K562 (cell line): Measurements from ENCODE around the gene NUP62. TPM values are rescaled to one million over a fixed set of nuclear protein-coding genes. Genes with fewer than 3 reads are reported as not detected.
A peak's percentile ranks its signal among the peaks of the same experiment; 100 is the strongest.

Experiments
- CBX1 ChIP-seq: sonication (generic); IDR thresholded peaks from 2 replicates; pipeline ENCODE4 v1.6.1; 2016; ENCODE audit warnings: antibody characterized with exemption, low read depth, mild to moderate bottlenecking
- HDAC8 ChIP-seq: fragments of 450-650 bp; IDR thresholded peaks from 2 replicates; pipeline ENCODE4 v1.6.1; 2016; ENCODE audit warnings: mild to moderate bottlenecking, missing genetic modification characterization, moderate library complexity, missing compliant biosample characterization
- PTRF ChIP-seq: fragments of 450-650 bp; IDR thresholded peaks from 2 replicates; pipeline ENCODE4 v1.6.1; 2016; ENCODE audit warnings: mild to moderate bottlenecking, missing genetic modification characterization, missing compliant biosample characterization
- RAD21 ChIP-seq, 2 experiments: fragments of 250-450 bp in 1 of 2; fragments of 450-650 bp in 1 of 2; sonication (Bioruptor Pico) in 1 of 2; formaldehyde crosslinking in 1 of 2; IDR thresholded peaks in 1 of 2; conservative IDR thresholded peaks in 1 of 2; 2 replicates each; pipeline versions ENCODE4 v1.4.0 to v1.8.0; 2020 to 2022; ENCODE audit warnings: mild to moderate bottlenecking in 2 of 2, moderate library complexity in 1 of 2
- ZNF239 ChIP-seq: fragments of 250-450 bp; sonication (Bioruptor Pico); IDR thresholded peaks from 2 replicates; pipeline ENCODE4 v1.4.0; 2020; ENCODE audit warnings: mild to moderate bottlenecking
- ZNF311 ChIP-seq: fragments of 250-450 bp; sonication (Bioruptor Pico); IDR thresholded peaks from 2 replicates; pipeline ENCODE4 v1.4.0; 2020; ENCODE audit warnings: mild to moderate bottlenecking, moderate library complexity
- ZNF318 ChIP-seq, 2 experiments: fragments of 450-650 bp; IDR thresholded peaks; 2 replicates each; pipeline ENCODE4 v1.6.1; 2016; ENCODE audit warnings: mild to moderate bottlenecking in 2 of 2, borderline replicate concordance in 1 of 2, low read depth in 1 of 2, moderate library complexity in 1 of 2
- ZNF583 ChIP-seq: fragments of 250-450 bp; sonication (Bioruptor Pico); IDR thresholded peaks from 2 replicates; pipeline ENCODE4 v1.4.0; 2020
- ZNF592 ChIP-seq: fragments of 450-650 bp; IDR thresholded peaks from 2 replicates; pipeline ENCODE4 v1.6.1; 2017; ENCODE audit warnings: antibody characterized with exemption, mild to moderate bottlenecking
- ZNF766 ChIP-seq: fragments of 200-800 bp; sonication (Bioruptor generic); conservative IDR thresholded peaks from 2 replicates; pipeline ENCODE4 v1.6.1; 2016; ENCODE audit warnings: missing genetic modification characterization, missing compliant biosample characterization
- polyA plus RNA-seq, 8 experiments: library from polyadenylated mRNA; depleted of rRNA in 4 of 8; stranded (reverse) in 5 of 8; unstranded in 3 of 8; fragments of >200 nt; fragmentation: Nextera tagmentation in 2 of 8; fragmentation: Illumina TruSeq in 1 of 8; extraction: Ambion mirVana in 2 of 8; extraction: Trizol in 1 of 8; gene quantifications; 2 replicates each; pipeline versions ENCODE4 v1.2.1 to v1.2.3, GENCODE V29; 2011 to 2014; ENCODE audit warnings: inconsistent platforms in 1 of 8, missing spikeins in 1 of 8
- total RNA-seq, 7 experiments: library from RNA; depleted of rRNA in 6 of 7; stranded (reverse); fragments of >200 nt in 6 of 7; fragmentation: Illumina TruSeq in 2 of 7; extraction: Trizol in 2 of 7; gene quantifications; 2 replicates each; pipeline versions ENCODE4 v1.2.1 to v1.2.3, GENCODE V29; 2011 to 2021; ENCODE audit warnings: low replicate concordance in 1 of 7

Gene NUP62
- total and polyA plus RNA-seq, 9 of the 15 experiments (the other 6 are each of a cell fraction or from before 2014, with no cell fraction given): 16.9 to 109 (median 66.0) TPM

DNA sequence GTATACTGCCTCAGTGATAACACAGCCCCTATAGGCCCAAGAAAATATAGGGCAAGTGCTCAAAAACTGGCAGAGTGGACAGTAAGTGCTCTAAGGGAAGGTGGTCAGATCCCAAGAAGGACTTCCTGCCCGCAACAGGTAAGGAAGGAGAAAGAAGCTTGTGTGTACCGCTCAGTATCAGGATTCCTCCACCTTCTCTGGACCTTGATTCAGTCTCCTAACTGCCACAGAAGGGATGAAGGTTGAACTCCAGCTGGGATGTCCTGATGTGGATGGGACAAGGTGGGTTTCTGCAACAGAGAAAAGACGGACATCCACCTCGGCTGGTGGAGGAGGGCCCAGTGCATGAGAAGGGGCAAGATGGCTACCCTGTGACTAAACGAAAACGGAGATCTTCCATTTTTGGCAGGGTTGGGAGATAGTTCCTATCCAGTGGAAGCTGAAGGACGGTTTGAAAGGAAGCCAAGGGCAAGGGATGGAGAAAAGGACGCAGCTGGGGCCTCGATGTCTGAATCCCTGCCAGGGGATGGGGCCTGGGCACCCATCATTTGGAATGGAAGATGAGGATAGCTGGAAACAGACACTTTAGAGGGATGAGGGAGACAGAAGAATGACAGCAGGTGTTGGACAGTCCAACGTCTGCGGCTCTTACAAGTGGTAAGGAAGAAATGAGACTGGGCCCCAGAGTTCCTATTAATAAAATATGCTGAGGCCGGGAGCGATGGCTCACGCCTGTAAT lies 1.6 kb downstream of the NUP62 start (continued):
- TF ChIP-seq ZNF592 (peak; percentile 68), RAD21 (CRISPR knock-in tag; conservative IDR thresholded peaks at IDR 0.05 in 1 of 2, IDR thresholded peaks at IDR 0.05 in 1 of 2) (no peak), CBX1 (no peak), ZNF318 (IDR thresholded peaks at IDR 0.05; ENCODE audit: borderline replicate concordance in 1 of 2, low read depth in 1 of 2) (no peak), PTRF (tag) (peak; percentile 46; the same call in 1 of the 2 replicates), ZNF311 (CRISPR knock-in tag) (no peak), ZNF239 (CRISPR knock-in tag) (peak; percentile 61), ZNF583 (peak; percentile 44; the same call in 1 of the 2 replicates), ZNF766 (CRISPR knock-in tag) (peak; percentile 53; the same call in 1 of the 2 replicates), HDAC8 (tag) (peak; percentile 69; the same call in 1 of the 2 replicates)
